ENCODE measurements around the gene SACM1L. TPM values are rescaled to one million over a fixed set of nuclear protein-coding genes. Genes with fewer than 3 reads are reported as not detected.

The SACM1L gene
- total and polyA plus RNA-seq, 2 of the 13 experiments (the other 11 are each of a cell fraction or from before 2014, with no cell fraction given), result 15.1 to 27.8 TPM

- H3K27me3 ChIP-seq (ENCODE audit: control insufficient read depth in 1 of 2, insufficient read depth in 2 of 2, low read length in 2 of 2), result no peaks in the 10 kb centered on the region
- 99% methylated on average over 4 of the region's 4 CpGs for WGBS (ENCODE audit: low lambda C conversion rate)
These were observed 31.3 kb upstream of the SACM1L start for GRCh38 chr3:45657853-45658252.

More at GRCh38 chr3:45657853-45658252, 31.3 kb upstream of the SACM1L start:
- no TSS peak for BruUV-seq (replicated peaks)
- Histone ChIP-seq H3K9ac (ENCODE audit: insufficient read depth, low read depth, low read length) (no peak overlapping the region), H3K9me3 (ENCODE audit: low read length) (no peaks in the 10 kb centered on the region), H3K27ac (ENCODE audit: extremely low read length, insufficient read depth, low read length) (no peak overlapping the region), H3K4me3 (replicated peaks in 1 of 3; ENCODE audit: insufficient read depth in 1 of 3, low read depth in 2 of 3, low read length in 3 of 3) (no peak overlapping the region), H2AFZ (ENCODE audit: low read length) (no peak overlapping the region), H3K4me1 (ENCODE audit: insufficient read depth, low read length) (peaks cover 29% of the 10 kb centered on the region), H3K4me2 (ENCODE audit: low read depth, low read length) (no peak overlapping the region), H3K36me3 (replicated peaks in 1 of 2; ENCODE audit: control insufficient read depth in 1 of 2, insufficient read depth in 2 of 2, low read length in 2 of 2) (peaks cover 0 to 4% of the 10 kb centered on the region in 2 experiments; a peak in 1 of 5 replicates), H4K20me1 (ENCODE audit: insufficient read depth, low read length) (no peaks in the 10 kb centered on the region), H3K79me2 (ENCODE audit: insufficient read depth, low read length) (no peaks in the 10 kb centered on the region)
- ATAC-seq (no peak), DNase-seq (ENCODE audit: low spot score) (no peak), FAIRE-seq (no peak)
- intact Hi-C loops (cut with micrococcal nuclease; ENCODE audit: unreplicated experiment) (loop anchor here (5.0 kb wide), 1 partner anchor 46 kb away; no protein-coding TSS in a partner anchor), in situ Hi-C loops (cut with HindIII; ENCODE audit: extremely low pct_ligation_motif_present, low pct_unique_long_range_greater_than_20kb) (loop anchor here (5.0 kb wide), 2 partner anchors 66 to 146 kb away; partner anchors contain the start of gene LIMD1)
- CTCF ChIA-PET (ENCODE audit: low intra/inter-chr PET ratio, low total read pairs), result interaction anchor here (3.4 kb wide), 1 partner anchor 65 kb away, joined by 63 read pairs; the partner anchor contains the start of gene LIMD1
- POLR2A ChIA-PET, result interaction anchor here (1.6 kb wide), 1 partner anchor 64 kb away, joined by 6 read pairs; the partner anchor contains the start of gene LIMD1
- no peak for TF ChIP-seq POLR2A (IDR thresholded peaks at IDR 0.05; ENCODE audit: insufficient read depth in 1 of 2, low read depth in 2 of 2, low read length in 2 of 2)
- no peak for TF ChIP-seq ZNF256 (CRISPR knock-in tag; conservative IDR thresholded peaks at IDR 0.05)
- TF ChIP-seq ZNF512B (CRISPR knock-in tag; IDR thresholded peaks at IDR 0.05; ENCODE audit: borderline replicate concordance), result no peak
- no peak for TF ChIP-seq MBD4 (IDR thresholded peaks at IDR 0.05; ENCODE audit: borderline replicate concordance, low read length)
- no peak for TF ChIP-seq PLSCR1 (CRISPR knock-in tag; IDR thresholded peaks at IDR 0.05; ENCODE audit: borderline replicate concordance)
- TF ChIP-seq ATF7-NPFF (CRISPR knock-in tag; IDR thresholded peaks at IDR 0.05; ENCODE audit: low read depth), result no peak
- no peak for TF ChIP-seq GTF2F1 (IDR thresholded peaks at IDR 0.05; ENCODE audit: low read length)
- TF ChIP-seq ZNF30 (CRISPR knock-in tag; IDR thresholded peaks at IDR 0.05), result no peak
- no peak for TF ChIP-seq ZNF224 (CRISPR knock-in tag; IDR thresholded peaks at IDR 0.05)
- TF ChIP-seq FOXK2 (IDR thresholded peaks at IDR 0.05), result no peak
- TF ChIP-seq NFIB (CRISPR knock-in tag; IDR thresholded peaks at IDR 0.05; ENCODE audit: borderline replicate concordance), result no peak
- no peak for TF ChIP-seq SIX4 (CRISPR knock-in tag; IDR thresholded peaks at IDR 0.05)
- TF ChIP-seq, protein P1, sequence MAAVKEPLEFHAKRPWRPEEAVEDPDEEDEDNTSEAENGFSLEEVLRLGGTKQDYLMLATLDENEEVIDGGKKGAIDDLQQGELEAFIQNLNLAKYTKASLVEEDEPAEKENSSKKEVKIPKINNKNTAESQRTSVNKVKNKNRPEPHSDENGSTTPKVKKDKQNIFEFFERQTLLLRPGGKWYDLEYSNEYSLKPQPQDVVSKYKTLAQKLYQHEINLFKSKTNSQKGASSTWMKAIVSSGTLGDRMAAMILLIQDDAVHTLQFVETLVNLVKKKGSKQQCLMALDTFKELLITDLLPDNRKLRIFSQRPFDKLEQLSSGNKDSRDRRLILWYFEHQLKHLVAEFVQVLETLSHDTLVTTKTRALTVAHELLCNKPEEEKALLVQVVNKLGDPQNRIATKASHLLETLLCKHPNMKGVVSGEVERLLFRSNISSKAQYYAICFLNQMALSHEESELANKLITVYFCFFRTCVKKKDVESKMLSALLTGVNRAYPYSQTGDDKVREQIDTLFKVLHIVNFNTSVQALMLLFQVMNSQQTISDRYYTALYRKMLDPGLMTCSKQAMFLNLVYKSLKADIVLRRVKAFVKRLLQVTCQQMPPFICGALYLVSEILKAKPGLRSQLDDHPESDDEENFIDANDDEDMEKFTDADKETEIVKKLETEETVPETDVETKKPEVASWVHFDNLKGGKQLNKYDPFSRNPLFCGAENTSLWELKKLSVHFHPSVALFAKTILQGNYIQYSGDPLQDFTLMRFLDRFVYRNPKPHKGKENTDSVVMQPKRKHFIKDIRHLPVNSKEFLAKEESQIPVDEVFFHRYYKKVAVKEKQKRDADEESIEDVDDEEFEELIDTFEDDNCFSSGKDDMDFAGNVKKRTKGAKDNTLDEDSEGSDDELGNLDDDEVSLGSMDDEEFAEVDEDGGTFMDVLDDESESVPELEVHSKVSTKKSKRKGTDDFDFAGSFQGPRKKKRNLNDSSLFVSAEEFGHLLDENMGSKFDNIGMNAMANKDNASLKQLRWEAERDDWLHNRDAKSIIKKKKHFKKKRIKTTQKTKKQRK (IDR thresholded peaks at IDR 0.05; ENCODE audit: low read length), result no peak
- no peak for TF ChIP-seq JUNB (CRISPR knock-in tag; IDR thresholded peaks at IDR 0.05; ENCODE audit: borderline replicate concordance)
- TF ChIP-seq YY1 (IDR thresholded peaks at IDR 0.05; ENCODE audit: insufficient read depth, insufficient replicate concordance, low read depth, low read length), result no peak
- TF ChIP-seq SAFB2 (CRISPR knock-in tag; IDR thresholded peaks at IDR 0.05; ENCODE audit: borderline replicate concordance, low read depth), result no peak
- no peak for TF ChIP-seq AGO2 (optimal IDR thresholded peaks at IDR 0.05; ENCODE audit: low read depth, low read length)
- TF ChIP-seq ZNF552 (CRISPR knock-in tag; IDR thresholded peaks at IDR 0.05; ENCODE audit: borderline replicate concordance), result no peak
- no peak for TF ChIP-seq ZNF10 (CRISPR knock-in tag; IDR thresholded peaks at IDR 0.05; ENCODE audit: borderline replicate concordance, low read depth)
